ENCODE measurements around the gene THSD4. TPM values are rescaled to one million over a fixed set of nuclear protein-coding genes. Genes with fewer than 3 reads are reported as not detected.

Gene THSD4
- total RNA-seq, 2 experiments from 2014 or later = not detected

GRCh38 chr15:71104636-71105035 lies 10.6 kb upstream of the THSD4 start:
- H3K27me3 Mint-ChIP-seq (ENCODE audit: low read depth) = no peaks in the 10 kb centered on the region
- H3K4me1 Mint-ChIP-seq (ENCODE audit: low read depth) = no peaks in the 10 kb centered on the region
- no peak for ATAC-seq
- H3K9me3 Mint-ChIP-seq (ENCODE audit: insufficient read depth) = no peaks in the 10 kb centered on the region
- DNase-seq = no peak
- H3K4me3 Mint-ChIP-seq = no peak overlapping the region
- H3K36me3 Mint-ChIP-seq (ENCODE audit: low read depth) = no peaks in the 10 kb centered on the region
- CTCF ChIA-PET = no interaction called here
- H3K27ac Mint-ChIP-seq = no peak overlapping the region
- POLR2A ChIA-PET = no interaction called here

GRCh38 chr15:71105444-71105843 lies 9.8 kb upstream of the THSD4 start:
- no peak for DNase-seq
- no peaks in the 10 kb centered on the region for H3K9me3 Mint-ChIP-seq (ENCODE audit: insufficient read depth)
- no peaks in the 10 kb centered on the region for H3K36me3 Mint-ChIP-seq (ENCODE audit: low read depth)
- H3K27ac Mint-ChIP-seq = no peak overlapping the region
- no peak for ATAC-seq
- ChIA-PET CTCF (no interaction called here), POLR2A (no interaction called here)
- H3K27me3 Mint-ChIP-seq (ENCODE audit: low read depth) = no peaks in the 10 kb centered on the region
- no peaks in the 10 kb centered on the region for H3K4me1 Mint-ChIP-seq (ENCODE audit: low read depth)
- no peak overlapping the region for H3K4me3 Mint-ChIP-seq

DNA sequence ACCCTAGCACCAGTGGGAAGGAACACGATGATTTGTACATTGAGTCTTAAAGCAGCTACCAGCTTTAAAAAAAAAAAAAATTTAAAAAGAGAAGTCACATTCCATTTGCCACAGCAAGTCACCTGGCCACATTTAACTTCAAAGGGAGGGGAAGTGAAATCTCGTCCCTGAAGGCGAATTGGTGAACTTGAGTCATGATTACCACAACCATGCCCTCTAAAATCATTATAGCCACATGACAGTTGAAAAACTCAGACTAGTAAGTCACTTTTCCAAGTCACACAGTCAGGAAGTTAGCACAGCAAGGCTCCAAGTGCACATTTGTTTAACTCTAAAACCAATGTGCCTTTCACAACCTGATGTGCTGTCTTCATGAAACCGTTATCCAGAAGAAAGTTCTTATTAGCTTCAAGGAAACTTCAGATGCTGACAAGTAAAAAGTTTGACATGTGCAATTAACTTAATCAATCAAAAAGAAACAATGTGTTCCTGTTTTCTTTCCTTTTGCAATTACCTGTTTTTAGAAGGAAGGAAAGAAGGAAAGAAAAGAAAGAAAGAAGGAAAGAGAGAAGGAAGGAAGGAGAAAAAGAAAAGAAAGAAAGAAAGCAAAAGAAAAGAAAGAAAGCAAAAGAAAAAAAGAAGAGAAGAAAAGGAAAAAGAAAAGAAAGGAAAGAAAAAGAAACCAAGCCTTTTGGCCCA lies 8.3 kb upstream of the THSD4 start:
- ChIA-PET CTCF (no interaction called here), POLR2A (no interaction called here)
- no peaks in the 10 kb centered on the region for H3K27me3 Mint-ChIP-seq (ENCODE audit: low read depth)
- ATAC-seq = no peak
- DNase-seq = no peak
- H3K36me3 Mint-ChIP-seq (ENCODE audit: low read depth) = no peaks in the 10 kb centered on the region
- no peaks in the 10 kb centered on the region for H3K9me3 Mint-ChIP-seq (ENCODE audit: insufficient read depth)
- no peaks in the 10 kb centered on the region for H3K4me1 Mint-ChIP-seq (ENCODE audit: low read depth)
- H3K27ac Mint-ChIP-seq = no peak overlapping the region
- H3K4me3 Mint-ChIP-seq = no peak overlapping the region

DNA sequence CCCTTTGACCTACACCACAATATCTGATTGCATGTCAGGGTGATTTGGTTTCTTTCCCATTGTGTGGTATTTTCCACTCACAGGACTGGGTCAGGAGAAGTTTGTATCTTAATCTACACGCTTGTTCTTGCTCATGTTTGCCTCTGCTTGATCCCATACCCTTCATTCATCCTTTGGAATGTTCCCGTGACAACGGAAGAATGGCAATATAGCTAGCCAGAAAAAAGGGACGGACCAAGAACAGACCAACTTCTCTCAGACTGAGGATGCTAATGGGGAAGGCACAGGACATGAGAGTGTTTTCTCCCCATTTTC lies 7.8 kb upstream of the THSD4 start:
- DNase-seq (no peak), ATAC-seq (no peak)
- CTCF ChIA-PET = no interaction called here
- Mint-ChIP-seq H3K4me1 (ENCODE audit: low read depth) (no peaks in the 10 kb centered on the region), H3K27ac (no peak overlapping the region), H3K4me3 (no peak overlapping the region), H3K36me3 (ENCODE audit: low read depth) (no peaks in the 10 kb centered on the region), H3K9me3 (ENCODE audit: insufficient read depth) (no peaks in the 10 kb centered on the region), H3K27me3 (ENCODE audit: low read depth) (no peaks in the 10 kb centered on the region)
- POLR2A ChIA-PET = no interaction called here

GRCh38 chr15:71109130-71109529 lies 6.1 kb upstream of the THSD4 start:
- DNase-seq = no peak
- CTCF ChIA-PET = no interaction called here
- no peak for ATAC-seq
- Mint-ChIP-seq H3K27me3 (ENCODE audit: low read depth) (peaks cover 2% of the 10 kb centered on the region), H3K9me3 (ENCODE audit: insufficient read depth) (no peaks in the 10 kb centered on the region), H3K27ac (no peak overlapping the region), H3K4me3 (no peak overlapping the region), H3K36me3 (ENCODE audit: low read depth) (no peaks in the 10 kb centered on the region), H3K4me1 (ENCODE audit: low read depth) (no peaks in the 10 kb centered on the region)
- POLR2A ChIA-PET = no interaction called here

DNA sequence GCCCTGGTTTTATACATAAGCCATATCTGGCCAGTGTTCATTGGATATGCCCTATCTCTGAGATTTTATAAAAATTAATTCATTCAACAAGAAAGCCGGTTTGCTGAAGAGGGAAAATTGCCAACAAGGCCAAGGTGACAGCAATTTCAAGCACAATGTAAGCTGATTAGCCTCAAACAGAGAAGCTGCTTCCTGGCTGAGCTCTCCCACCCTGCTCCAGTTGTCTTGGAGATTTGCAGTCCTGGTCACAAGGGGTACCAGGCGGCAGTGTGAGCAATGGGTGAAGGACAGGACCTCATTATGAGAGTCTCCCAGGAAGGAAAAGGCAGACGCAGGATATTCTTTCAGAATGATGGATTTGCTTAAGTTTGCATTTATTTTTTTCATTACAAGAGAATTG lies 5.4 kb upstream of the THSD4 start:
- peaks cover 2% of the 10 kb centered on the region for H3K27me3 Mint-ChIP-seq (ENCODE audit: low read depth)
- no peaks in the 10 kb centered on the region for H3K9me3 Mint-ChIP-seq (ENCODE audit: insufficient read depth)
- ChIA-PET POLR2A (no interaction called here), CTCF (no interaction called here)
- DNase-seq (no peak), ATAC-seq (no peak)
- H3K27ac Mint-ChIP-seq = no peak overlapping the region
- H3K36me3 Mint-ChIP-seq (ENCODE audit: low read depth) = no peaks in the 10 kb centered on the region
- peaks cover 3% of the 10 kb centered on the region for H3K4me1 Mint-ChIP-seq (ENCODE audit: low read depth)
- no peak overlapping the region for H3K4me3 Mint-ChIP-seq

DNA sequence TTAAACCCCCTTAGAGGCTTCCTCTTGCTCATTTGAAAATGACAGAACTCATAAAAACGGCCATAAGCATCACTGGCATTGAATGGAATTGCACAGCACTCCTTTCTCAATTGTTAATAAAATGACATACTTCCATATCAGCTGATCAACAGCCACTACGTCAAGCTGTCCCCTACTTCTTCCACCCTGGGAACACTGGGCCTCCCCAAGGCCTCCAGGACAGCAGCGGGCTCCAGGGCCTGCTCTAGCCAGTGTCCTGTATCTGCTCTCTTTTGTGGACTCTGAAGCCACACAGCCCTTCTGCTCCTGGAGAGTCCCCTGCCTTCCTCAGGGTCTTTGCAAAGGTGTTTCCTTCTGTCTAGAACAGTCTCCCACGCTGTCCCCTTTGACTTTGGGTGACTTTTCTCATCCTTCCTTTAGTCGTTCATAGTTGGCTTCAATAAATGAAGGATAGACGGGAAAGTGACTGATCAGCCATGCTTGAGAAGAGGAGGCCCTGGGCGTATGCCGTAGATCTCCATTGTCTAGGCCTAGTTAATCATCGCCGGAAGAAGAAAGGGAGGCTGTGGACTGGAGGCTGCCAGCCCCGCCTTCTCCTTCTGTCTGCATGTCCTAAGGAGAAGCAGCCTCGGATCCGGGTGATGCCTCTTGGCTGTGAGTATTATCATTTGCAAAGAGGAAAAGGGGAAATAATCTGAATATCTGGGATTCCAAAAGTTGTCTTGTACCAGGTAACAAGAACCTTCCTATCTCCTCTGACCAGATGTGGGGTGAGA lies 4.7 kb upstream of the THSD4 start:
- CTCF ChIA-PET = no interaction called here
- no peak overlapping the region for H3K4me3 Mint-ChIP-seq
- H3K27me3 Mint-ChIP-seq (ENCODE audit: low read depth) = peaks cover 2% of the 10 kb centered on the region
- DNase-seq (no peak), ATAC-seq (no peak)
- no peaks in the 10 kb centered on the region for H3K36me3 Mint-ChIP-seq (ENCODE audit: low read depth)
- POLR2A ChIA-PET = no interaction called here
- no peak overlapping the region for H3K27ac Mint-ChIP-seq
- no peaks in the 10 kb centered on the region for H3K9me3 Mint-ChIP-seq (ENCODE audit: insufficient read depth)
- H3K4me1 Mint-ChIP-seq (ENCODE audit: low read depth) = peaks cover 4% of the 10 kb centered on the region

DNA sequence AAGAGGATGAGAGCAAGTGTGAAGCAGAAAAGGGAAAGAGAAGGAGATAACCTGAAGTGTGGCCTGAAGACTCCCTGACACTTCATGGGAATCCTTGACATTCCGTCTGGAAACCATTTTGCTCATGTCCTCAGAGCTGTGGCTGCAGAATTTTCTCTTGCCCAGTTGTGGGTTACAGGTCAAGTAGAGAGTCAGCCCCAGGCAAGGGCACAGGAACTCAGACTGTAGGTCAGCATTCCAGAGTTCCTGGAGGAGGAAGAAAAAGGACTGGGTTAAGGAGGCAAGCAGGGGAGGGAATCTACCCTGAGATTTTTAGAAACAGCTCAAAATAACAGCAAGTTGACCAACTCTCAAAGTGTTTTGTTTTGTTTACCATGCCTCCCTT lies 4.1 kb upstream of the THSD4 start:
- no peak overlapping the region for H3K4me3 Mint-ChIP-seq
- ATAC-seq = no peak
- no peak for DNase-seq
- CTCF ChIA-PET = no interaction called here
- peaks cover 6% of the 10 kb centered on the region for H3K4me1 Mint-ChIP-seq (ENCODE audit: low read depth)
- POLR2A ChIA-PET = no interaction called here
- no peaks in the 10 kb centered on the region for H3K36me3 Mint-ChIP-seq (ENCODE audit: low read depth)
- H3K27ac Mint-ChIP-seq = no peak overlapping the region
- peaks cover 4% of the 10 kb centered on the region for H3K27me3 Mint-ChIP-seq (ENCODE audit: low read depth)
- H3K9me3 Mint-ChIP-seq (ENCODE audit: insufficient read depth) = no peaks in the 10 kb centered on the region

DNA sequence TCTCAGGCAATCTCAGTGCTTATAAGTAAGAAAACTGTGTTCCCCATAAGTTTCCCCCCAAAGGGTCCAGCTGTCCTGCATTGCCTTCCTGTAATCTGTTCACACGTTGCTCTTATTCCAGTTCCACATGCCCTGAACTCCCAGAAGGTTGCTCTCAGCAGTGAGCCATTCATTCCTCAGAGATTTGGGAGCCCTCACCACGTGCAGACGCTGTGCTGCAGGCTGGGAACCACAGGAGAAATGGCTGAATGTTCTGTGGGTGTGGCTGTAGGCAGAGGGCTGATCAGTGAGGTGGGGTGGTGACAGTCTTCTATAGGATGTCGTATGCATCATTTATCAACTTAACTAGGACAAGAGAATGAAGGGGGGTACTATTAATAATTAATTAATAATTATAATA lies 3.3 kb upstream of the THSD4 start:
- Mint-ChIP-seq H3K9me3 (ENCODE audit: insufficient read depth) (no peaks in the 10 kb centered on the region), H3K36me3 (ENCODE audit: low read depth) (no peaks in the 10 kb centered on the region), H3K4me1 (ENCODE audit: low read depth) (peaks cover 9% of the 10 kb centered on the region), H3K27ac (no peak overlapping the region), H3K4me3 (no peak overlapping the region), H3K27me3 (ENCODE audit: low read depth) (peaks cover 12% of the 10 kb centered on the region)
- ChIA-PET POLR2A (no interaction called here), CTCF (no interaction called here)
- ATAC-seq = no peak
- DNase-seq = no peak

DNA sequence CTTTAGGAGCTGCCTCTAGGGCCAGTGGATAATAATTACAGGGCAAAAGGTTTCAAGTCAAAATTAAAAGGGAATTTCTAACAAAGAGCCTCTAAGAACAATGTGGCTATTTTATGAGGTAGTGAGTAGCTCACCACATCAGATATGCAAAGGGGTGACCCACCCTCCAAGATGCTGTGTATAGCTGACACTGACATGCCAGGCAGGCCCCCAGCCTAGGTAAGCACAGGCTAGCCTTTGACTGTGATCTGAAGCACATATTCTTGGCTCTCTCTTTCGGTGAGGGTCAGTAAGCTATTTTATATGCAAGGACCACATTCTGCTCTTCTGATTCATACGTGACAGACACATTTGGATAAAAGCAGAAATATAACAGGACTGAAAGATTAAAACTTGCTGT lies 2.8 kb upstream of the THSD4 start:
- Mint-ChIP-seq H3K36me3 (ENCODE audit: low read depth) (no peaks in the 10 kb centered on the region), H3K4me1 (ENCODE audit: low read depth) (peaks cover 9% of the 10 kb centered on the region), H3K4me3 (no peak overlapping the region), H3K9me3 (ENCODE audit: insufficient read depth) (no peaks in the 10 kb centered on the region), H3K27me3 (ENCODE audit: low read depth) (peaks cover 16% of the 10 kb centered on the region), H3K27ac (no peak overlapping the region)
- CTCF ChIA-PET = no interaction called here
- DNase-seq (no peak), ATAC-seq (no peak)
- POLR2A ChIA-PET = no interaction called here

DNA sequence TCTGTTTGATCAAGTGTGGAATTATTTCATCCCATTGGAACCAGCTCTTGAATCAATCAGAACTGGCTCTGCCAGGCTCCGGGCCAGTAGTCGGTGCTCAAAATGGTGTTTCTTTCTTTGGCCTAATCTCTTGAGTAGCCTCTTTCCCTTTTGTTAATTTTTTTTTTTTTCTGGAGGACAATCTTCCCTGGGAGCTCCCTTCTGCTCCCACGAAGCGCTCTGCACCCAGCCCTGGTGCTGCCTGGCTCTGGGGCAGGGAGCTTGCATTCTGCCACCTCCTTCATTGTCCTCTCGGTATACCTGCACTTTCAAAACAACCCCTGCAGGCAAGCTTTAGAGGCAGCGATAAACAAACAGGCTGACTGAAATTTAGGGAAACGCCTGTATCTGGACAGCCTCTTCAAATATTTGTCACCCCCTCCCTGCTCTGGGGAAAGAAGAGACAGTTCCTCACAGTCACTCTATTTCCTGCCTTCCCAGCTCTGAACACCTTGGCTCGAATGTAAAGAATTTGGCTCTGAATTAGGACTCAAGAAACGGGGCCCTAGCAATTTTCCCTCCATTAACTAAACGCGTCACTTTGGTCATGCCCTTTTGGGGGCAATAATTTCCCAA lies 1.1 kb upstream of the THSD4 start:
- ChIA-PET POLR2A (no interaction called here), CTCF (interaction anchor here (2.2 kb wide), 1 partner anchor 326 kb away, joined by 10 read pairs; no protein-coding TSS in a partner anchor)
- Mint-ChIP-seq H3K27me3 (ENCODE audit: low read depth) (peaks cover 31% of the 10 kb centered on the region), H3K27ac (no peak overlapping the region), H3K9me3 (ENCODE audit: insufficient read depth) (no peaks in the 10 kb centered on the region), H3K4me1 (ENCODE audit: low read depth) (peaks cover 9% of the 10 kb centered on the region), H3K4me3 (no peak overlapping the region), H3K36me3 (ENCODE audit: low read depth) (no peaks in the 10 kb centered on the region)
- ATAC-seq (no peak), DNase-seq (no peak)

- Mint-ChIP-seq H3K4me1 (ENCODE audit: low read depth) (peaks cover 9% of the 10 kb centered on the region), H3K4me3 (peak overlapping the region; percentile 39), H3K9me3 (ENCODE audit: insufficient read depth) (no peaks in the 10 kb centered on the region), H3K36me3 (ENCODE audit: low read depth) (no peaks in the 10 kb centered on the region), H3K27ac (no peak overlapping the region), H3K27me3 (ENCODE audit: low read depth) (peaks cover 31% of the 10 kb centered on the region)
- DNase-seq (no peak), ATAC-seq (peak; percentile 73)
- POLR2A ChIA-PET = no interaction called here
- CTCF ChIA-PET = interaction anchor here (0.8 to 1.3 kb wide), 2 partner anchors 11 to 319 kb away, joined by 3 to 4 read pairs; no protein-coding TSS in a partner anchor
These were observed 488 bp downstream of the THSD4 start for GRCh38 chr15:71115567-71116351.

All from activated CD8-positive, alpha-beta T cell treated with anti-CD3 and anti-CD28 coated beads, Interleukin-2, amount 10 ng/mL, durations not matched to agents 7 days and 5 days (primary cell).